Pancreas (tissue), 10 donors: ENCODE measurements around the gene ITPR2. TPM values are rescaled to one million over a fixed set of nuclear protein-coding genes. Genes with fewer than 3 reads are reported as not detected.

Experiments
- ATAC-seq, 4 donors: fragments of 200-7000 bp; cut with Tn5 transposase; one replicate each; pipeline versions ENCODE4 v1.8.0 to v1.9.1; 2020; ENCODE audit warnings: mild to moderate bottlenecking in 4 of 4, moderate library complexity in 4 of 4
- DNase-seq, 6 donors: peaks; one replicate each; pipeline ENCODE4 v3.0.0-alpha.2; 2020
- FAIRE-seq: peaks from 2 replicates; lab custom pipeline; 2012; peaks lifted over from hg19 to GRCh38; lab: Jason Lieb, UNC
- H3K27ac ChIP-seq, 4 donors: fragments of 200-600 bp; sonication (generic); 1 replicate in 3 of 4; 2 replicates in 1 of 4; pipeline versions ENCODE4 v1.5.0 to v1.8.0; 2020
- H3K27me3 ChIP-seq, 4 donors: fragments of 200-600 bp; one replicate each; pipeline ENCODE4 v1.8.0; 2021
- H3K36me3 ChIP-seq, 3 donors: fragments of 200-600 bp; sonication (generic) in 1 of 3; one replicate each; pipeline versions ENCODE4 v1.5.0 to v1.8.0; 2020 to 2021
- H3K4me1 ChIP-seq, 3 donors: fragments of 200-600 bp; one replicate each; pipeline ENCODE4 v1.8.0; 2021
- H3K4me3 ChIP-seq, 4 donors: fragments of 200-600 bp; sonication (generic) in 2 of 4; one replicate each; pipeline versions ENCODE4 v1.5.0 to v1.8.0; 2020 to 2021
- H3K9me3 ChIP-seq, 4 donors: fragments of 200-600 bp; one replicate each; pipeline ENCODE4 v1.8.0; 2021
- CTCF ChIP-seq, 4 donors: fragments of 200-600 bp; sonication (generic) in 3 of 4; IDR thresholded peaks; one replicate each; pipeline versions ENCODE4 v1.5.0 to v1.8.0; 2021; ENCODE audit warnings: antibody characterized with exemption in 4 of 4
- WGBS, 2 donors: extraction: QIAGEN DNeasy Blood & Tissue Kit; methylation state at CpG; one replicate each; pipeline ENCODE4 v1.1.7; 2013; 5-methylcytosine and 5-hydroxymethylcytosine counted together
- intact Hi-C, 3 donors: fragments of 100-400 bp; cut with DNase I; formaldehyde crosslinking; loops; one replicate each; pipeline versions ENCODE4 v1.11.1 to v1.14.2; 2022
- polyA plus RNA-seq, 2 donors: library from polyadenylated mRNA; stranded (reverse); fragments of 200-250 nt; gene quantifications; one replicate each; pipeline ENCODE4 v1.2.3, GENCODE V29; 2013
- total RNA-seq, 6 donors: library from RNA; stranded (reverse); fragmentation: NEBNext Ultra II Directional in 4 of 6; extraction: Animal tissue kit (Norgen Biotek cat#: 25700) in 4 of 6; gene quantifications; one replicate each; pipeline versions ENCODE4 v1.2.1 to v1.2.4, GENCODE V29; 2021 to 2023
- donor health status: healthy with polysubstance abuse.
- donor health status: DM: no; HTN: no; CAD: no; lungs with moderate emphysema.
- donor health status: DM: no; HTN: no; CAD: no.
- donor health status: control.
- donor health status: control.
- donor health status: Bipolar disorder and iron deficiency.
- donor health status: DM: yes; HTN: yes; CAD: no.
- donor health status: DM: no; HTN: no; CAD: no.
- donor health status: DM: no; HTN: no; CAD: no.
- donor health status: DM: yes; HTN: yes; CAD: no.

Gene ITPR2
- total and polyA plus RNA-seq, 8 donors: 3.3 to 51.8 (median 25.5) TPM

GRCh38 chr12:26740348-26740747 lies 92.6 kb downstream of the ITPR2 start:
- Histone ChIP-seq H3K9me3 (peaks cover 0 to 2% (median 0%) of the 10 kb centered on the region in 4 donors), H3K4me1 (peaks cover 6 to 24% (median 8%) of the 10 kb centered on the region in 3 donors), H3K36me3 (no peaks in the 10 kb centered on the region), H3K27ac (no peak overlapping the region), H3K27me3 (no peaks in the 10 kb centered on the region), H3K4me3 (no peak overlapping the region)
- no peak for TF ChIP-seq CTCF (IDR thresholded peaks at IDR 0.05)
- DNase-seq (no peak), ATAC-seq (no peak), FAIRE-seq (no peak)
- intact Hi-C loops: no loop called here
- 94 to 96% methylated on average over 7 of the region's 7 CpGs for WGBS, 2 donors

- Histone ChIP-seq H3K36me3 (no peaks in the 10 kb centered on the region), H3K9me3 (peaks cover 0 to 2% (median 0%) of the 10 kb centered on the region in 4 donors), H3K4me1 (peaks cover 0 to 23% (median 12%) of the 10 kb centered on the region in 3 donors), H3K27me3 (no peaks in the 10 kb centered on the region), H3K27ac (peak overlapping the region in 2 of 4 donors; percentile 56 to 73), H3K4me3 (no peak overlapping the region)
- TF ChIP-seq CTCF (IDR thresholded peaks at IDR 0.05): no peak
- FAIRE-seq: no peak
- no peak for ATAC-seq
- WGBS, 2 donors: 97 to 98% methylated on average over 10 of the region's 10 CpGs
- intact Hi-C loops: no loop called here
- DNase-seq: no peak
Measured at GRCh38 chr12:26737487-26738030, 95.4 kb downstream of the ITPR2 start.

DNA sequence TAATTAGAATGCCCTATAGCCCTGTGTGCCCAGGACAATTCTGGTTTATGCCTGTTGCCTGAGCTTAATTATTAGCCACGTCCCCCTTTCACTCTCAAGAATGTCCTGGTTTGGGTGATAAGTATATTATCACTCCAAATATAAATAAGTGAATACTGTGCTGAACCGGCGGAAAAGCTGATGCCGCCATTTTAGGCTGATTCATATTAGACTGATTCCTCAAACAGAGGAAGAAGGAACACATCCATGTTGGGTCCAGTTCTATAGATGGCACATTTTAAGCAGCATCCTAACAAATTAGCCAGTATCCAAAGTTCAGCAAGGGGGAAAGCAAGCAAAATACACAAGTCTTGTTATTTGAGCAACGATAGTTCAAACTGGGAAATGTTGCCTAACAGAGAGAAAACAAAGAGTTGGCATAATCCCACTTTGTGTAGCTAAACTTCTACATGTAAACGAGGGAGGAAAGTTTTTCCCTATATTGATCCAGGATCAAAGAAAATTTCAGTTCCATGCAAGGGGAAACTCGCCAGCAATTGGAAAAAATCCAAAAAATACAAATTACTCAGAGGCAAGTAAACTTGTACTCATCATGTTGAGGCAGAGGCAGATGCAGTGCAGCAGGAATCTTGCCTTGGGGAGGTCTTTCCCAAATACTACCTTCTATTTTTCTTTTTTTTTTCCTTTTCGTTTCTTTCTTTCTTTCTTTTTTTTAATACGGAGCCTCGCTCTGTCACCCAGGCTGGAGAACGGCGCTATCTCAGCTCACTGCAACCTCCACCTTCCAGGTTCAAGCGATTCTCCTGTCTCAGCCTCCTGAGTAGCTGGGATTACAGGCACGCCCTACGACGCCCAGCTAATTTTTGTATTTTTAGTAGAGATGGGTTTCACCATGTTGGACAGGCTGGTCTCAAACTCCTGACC lies 96.2 kb downstream of the ITPR2 start:
- intact Hi-C loops: no loop called here
- TF ChIP-seq CTCF (IDR thresholded peaks at IDR 0.05): no peak
- no peak overlapping the region for H3K4me3 ChIP-seq
- no peaks in the 10 kb centered on the region for H3K27me3 ChIP-seq
- ATAC-seq (peak; percentile 70 to 80 (median 72)), FAIRE-seq (no peak), DNase-seq (peak in 1 of 6 donors; percentile 22)
- H3K9me3 ChIP-seq: peaks cover 0 to 2% (median 0%) of the 10 kb centered on the region in 4 donors
- H3K27ac ChIP-seq: peak overlapping the region in 2 of 4 donors; percentile 56 to 73
- peaks cover 0 to 26% (median 13%) of the 10 kb centered on the region in 3 donors for H3K4me1 ChIP-seq
- WGBS, 2 donors: 48 to 55% methylated on average over 16 of the region's 16 CpGs
- H3K36me3 ChIP-seq: no peaks in the 10 kb centered on the region

DNA sequence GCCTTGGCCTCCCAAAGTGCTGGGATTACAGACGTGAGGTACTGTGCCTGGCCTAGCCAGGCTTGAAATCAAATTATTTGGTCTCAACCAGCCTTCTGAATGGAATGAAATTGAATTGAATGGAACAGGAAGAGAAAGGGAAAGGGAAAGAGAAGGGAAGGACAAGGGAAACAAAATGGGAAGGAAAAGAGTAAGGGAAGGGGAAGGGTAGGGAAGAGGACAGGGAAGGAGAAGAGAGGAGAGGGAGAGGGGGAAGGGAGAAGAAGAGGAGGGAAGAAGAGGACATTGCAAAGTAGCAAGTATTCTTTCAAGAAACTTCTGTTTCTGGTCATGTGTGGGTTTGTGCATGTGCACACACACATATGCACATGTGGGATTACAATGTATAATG lies 97.8 kb downstream of the ITPR2 start:
- peaks cover 0 to 2% (median 0%) of the 10 kb centered on the region in 4 donors for H3K9me3 ChIP-seq
- FAIRE-seq (no peak), DNase-seq (no peak), ATAC-seq (no peak)
- no peak overlapping the region for H3K27ac ChIP-seq
- no peak for TF ChIP-seq CTCF (IDR thresholded peaks at IDR 0.05)
- no peaks in the 10 kb centered on the region for H3K27me3 ChIP-seq
- peaks cover 0 to 26% (median 18%) of the 10 kb centered on the region in 3 donors for H3K4me1 ChIP-seq
- intact Hi-C loops: no loop called here
- no peaks in the 10 kb centered on the region for H3K36me3 ChIP-seq
- WGBS, 2 donors: 38 to 74% methylated on average over 1 of the region's 1 CpG
- H3K4me3 ChIP-seq: no peak overlapping the region
